NCI-H187 treated with DMSO at 0.1 percent for 48 hours (cell line): Measurements from ENCODE around the gene PFKL.

ENCODE experiments used
- DNase-seq: peaks from one replicate; lab custom pipeline; 2025; lab: John Stamatoyannopoulos, UW

PFKL gene

DNA sequence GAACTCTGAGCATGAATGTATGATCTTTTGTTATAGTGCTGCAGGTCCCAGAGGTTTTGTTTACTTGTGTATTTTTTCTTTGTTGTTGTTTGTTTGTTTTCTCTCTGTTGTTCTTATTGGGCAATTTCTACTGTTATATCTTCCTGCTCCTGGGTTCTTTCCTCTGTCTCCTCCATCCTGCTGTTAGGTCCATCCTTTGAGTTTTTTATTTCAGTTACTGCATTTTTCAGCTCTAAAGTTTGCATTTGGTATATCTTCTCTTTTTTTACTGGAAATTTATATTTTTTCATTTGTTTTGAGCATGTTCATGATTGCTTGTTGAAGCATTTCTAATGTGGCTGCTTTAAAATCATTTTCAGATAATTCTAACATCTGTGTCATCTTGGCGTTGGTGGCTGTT, 63.4 kb downstream of the PFKL start:
- DNase-seq, result no peak

DNA sequence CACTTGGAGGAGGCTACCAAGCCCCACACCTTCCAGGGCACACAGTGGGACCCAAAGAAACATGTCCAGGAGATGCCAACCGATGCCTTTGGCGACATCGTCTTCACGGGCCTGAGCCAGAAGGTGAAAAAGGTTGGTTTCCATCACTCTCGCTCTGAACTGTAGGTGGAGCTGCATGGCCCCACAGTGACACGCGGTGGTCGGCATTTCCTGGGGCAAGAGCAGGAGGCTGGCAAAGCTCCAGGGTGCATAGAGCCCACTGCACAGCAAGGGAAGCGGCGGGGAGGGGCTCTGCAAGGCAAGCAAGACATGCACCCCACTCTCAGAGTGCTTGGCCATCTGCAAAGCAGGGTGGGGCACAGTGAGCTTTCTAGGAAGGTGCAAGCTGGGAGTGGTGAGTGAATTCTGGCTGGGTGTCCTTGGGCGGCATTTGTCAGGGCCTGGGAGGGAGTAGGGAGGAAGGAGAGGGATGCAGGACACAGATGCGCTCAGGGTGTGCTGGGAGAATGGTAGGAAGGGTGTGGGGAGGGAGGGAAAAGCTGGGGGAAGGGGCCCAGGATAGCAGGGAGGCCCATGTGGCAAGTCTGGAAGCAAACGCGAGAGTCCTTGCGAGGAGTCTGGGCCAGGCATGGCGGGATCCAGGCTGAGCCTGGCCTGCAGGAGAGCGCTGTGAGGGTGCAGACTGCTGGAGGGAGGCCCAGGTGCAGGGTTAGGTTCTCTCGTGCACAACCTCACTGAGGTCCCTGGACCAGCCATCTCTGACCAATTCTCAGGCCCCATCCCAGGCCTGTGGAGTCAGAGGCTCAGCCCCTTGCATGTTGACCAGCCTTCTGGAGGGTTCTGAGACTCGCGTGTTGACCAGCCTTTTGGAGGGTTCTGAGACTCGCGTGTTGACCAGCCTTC, 64.5 kb downstream of the PFKL start:
- DNase-seq, result no peak

DNA sequence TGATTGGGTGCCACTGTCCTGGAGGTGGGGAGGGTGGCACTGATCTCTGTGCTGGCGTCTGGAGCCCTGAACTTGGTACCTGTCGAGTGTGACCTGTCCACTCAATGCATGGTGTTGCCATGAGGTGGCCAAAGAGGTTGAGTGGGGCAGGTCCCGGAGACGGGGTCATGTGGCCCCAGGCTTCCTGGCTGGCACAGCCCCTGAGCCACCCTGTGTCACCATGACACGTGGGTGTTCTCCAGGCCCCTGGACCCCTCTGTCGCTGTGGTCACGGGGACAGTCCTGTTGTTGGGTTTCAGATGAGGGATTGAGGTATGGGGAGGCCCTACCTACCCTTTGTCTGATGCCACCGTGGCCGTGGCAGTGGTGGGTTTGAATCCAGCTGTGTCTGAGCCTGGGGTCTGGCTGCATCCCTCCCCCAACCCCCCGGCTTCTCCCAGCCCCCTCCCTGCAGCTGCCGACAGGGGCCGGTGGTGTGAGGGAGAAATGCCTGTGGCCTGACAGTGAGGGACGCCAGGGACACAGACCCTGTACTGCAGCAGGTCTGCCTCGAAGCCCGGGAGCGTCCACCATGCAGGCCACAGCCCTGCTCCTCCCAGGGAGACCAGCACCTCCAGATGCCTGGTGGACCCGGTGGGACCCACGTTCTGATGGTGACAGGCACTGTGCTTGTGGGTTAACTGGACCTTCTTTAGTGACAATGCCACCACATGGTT, 65.6 kb downstream of the PFKL start:
- DNase-seq, result no peak

DNA sequence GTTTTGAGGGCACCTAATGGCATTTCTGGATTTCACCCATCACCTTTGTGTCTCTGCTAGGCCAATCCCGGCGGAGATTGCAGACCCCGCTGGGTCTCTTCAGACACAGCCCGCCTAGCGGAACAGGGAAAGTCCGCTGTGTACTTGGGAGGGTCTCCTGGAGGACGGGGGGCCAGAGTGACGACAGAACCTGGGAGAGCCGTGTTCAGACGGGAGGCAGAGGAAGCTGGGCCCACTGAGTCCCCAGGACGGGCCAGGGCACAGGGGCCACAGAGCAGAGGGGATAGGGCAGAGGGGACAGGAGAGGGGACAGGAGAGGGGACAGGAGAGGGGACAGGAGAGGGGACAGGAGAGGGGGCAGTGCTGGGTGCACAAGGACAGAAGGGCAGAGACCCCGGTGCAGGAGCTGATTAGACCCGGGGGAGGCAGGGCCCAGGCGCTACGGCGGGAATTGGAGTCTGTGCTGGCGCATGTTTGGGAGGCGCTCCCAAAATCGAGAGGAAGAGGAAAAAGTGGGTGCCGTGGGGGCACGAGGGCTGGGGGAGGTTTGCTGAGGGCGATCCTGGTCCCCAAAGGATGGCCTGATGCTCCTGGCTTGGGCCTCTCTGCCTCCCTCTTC, 66.2 kb downstream of the PFKL start:
- DNase-seq, result no peak

DNA sequence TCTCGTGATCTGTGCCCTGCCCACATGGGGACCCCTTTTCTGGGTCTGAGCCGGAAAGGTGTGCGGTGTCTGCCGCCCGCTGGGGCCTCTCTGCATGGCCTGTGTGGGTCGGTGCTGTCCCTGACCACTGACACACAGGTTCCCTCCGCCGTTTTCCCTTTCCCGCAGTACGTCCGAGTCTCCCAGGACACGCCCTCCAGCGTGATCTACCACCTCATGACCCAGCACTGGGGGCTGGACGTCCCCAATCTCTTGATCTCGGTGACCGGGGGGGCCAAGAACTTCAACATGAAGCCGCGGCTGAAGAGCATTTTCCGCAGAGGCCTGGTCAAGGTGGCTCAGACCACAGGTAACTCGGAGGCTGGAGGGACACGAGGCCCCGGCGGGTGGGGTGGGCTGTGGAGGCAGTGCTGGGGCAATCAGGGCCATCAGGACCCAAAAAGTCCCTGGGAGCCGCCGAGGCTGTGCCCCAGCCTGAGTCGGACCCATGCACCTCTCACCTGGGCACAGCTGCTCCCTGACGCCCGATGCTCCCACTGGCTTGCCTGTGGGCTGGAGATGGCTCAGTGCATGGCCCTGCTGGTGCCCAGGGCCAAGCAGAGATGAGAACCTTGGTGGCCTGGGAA, 66.8 kb downstream of the PFKL start:
- no peak for DNase-seq

DNA sequence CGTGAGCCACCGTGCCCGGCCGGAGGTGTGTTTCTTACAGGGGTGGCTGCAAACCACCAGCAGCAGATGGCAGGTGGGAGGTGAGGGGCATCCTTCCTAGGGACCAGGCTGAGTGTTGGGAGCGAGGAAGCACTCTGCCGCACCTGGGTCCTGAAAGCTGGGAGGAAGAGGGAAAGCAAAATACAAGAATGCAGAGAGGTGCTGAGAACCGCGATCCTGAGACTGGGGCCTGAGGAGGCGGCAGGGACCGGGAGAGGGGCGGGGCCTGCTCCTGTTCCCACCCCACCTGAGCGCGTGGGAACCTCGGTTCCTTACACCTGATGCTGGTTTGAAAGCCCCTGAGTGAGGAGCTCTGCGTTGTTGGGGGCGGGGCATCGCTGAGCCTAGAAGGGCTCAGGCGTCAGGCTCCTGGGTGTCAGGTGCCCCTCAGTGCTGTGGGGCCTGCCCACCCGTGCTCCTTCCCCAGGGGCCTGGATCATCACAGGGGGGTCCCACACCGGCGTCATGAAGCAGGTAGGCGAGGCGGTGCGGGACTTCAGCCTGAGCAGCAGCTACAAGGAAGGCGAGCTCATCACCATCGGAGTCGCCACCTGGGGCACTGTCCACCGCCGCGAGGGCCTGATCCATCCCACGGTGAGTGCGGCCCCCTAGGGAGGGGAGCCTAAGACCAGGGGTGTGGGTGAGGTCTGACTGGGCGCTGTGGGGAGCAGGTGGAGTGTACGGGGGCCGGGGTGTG, 69.0 kb downstream of the PFKL start:
- no peak for DNase-seq

DNA sequence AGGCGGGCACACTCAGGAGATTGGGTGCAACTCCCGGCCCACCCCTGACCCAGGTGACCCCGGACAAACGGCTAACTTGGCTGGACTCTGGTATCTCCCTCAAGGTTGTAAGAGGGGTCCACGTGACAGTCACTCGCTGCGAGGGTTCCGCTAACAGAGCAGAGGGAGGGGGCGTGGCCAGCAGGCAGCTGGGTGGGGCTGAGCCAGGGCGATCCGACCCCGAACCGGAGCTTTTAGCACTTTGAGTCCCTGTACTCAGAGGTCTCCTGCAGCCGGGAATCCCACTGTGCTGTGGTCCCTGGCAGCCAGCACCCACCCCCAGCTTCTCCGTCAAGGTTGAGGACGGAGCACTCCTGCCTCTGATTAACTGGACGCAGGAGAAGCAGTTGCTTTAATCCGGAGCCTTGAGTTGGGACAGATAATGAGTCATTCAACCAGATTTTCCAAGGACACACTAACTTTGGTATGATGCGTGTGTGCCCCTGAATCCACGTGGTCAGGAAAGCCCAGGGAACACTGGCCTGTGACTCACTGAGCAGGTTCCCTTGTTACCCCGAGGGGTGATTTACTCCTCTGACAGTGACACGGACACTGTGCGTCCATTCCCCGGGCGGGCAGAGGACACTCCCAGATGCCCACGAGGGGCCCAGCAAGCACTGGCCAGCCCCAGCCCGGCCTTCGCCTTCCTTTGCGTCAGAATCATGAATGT, 70.3 kb downstream of the PFKL start:
- no peak for DNase-seq

DNA sequence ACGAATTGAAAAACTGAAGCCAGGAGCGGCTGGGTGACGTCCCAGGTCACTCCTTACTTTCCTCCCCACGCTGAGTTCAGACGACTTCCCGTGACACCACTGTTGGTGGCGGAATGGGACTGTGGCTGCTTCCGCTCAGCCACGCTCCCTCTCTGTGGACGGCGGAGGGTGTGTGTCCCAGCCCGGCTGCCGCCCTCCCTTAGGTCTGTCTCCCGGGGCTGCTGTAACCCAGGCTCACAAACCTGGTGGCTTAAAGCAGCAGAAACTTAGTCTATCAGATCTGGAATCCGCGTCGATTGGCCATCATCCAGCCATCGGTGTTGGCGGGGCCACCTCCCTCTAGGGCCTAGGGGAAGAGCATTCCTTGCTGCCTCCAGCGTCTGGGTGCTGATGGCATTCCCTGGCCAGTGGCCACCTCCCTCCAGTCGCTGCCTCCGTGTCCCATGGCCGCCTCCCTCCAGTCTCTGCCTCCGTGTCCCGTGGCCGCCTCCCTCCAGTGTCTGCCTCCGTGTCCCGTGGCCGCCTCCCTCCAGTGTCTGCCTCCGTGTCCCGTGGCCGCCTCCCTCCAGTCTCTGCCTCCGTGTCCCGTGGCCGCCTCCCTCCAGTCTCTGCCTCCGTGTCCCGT, 71.0 kb downstream of the PFKL start:
- DNase-seq, result no peak

DNA sequence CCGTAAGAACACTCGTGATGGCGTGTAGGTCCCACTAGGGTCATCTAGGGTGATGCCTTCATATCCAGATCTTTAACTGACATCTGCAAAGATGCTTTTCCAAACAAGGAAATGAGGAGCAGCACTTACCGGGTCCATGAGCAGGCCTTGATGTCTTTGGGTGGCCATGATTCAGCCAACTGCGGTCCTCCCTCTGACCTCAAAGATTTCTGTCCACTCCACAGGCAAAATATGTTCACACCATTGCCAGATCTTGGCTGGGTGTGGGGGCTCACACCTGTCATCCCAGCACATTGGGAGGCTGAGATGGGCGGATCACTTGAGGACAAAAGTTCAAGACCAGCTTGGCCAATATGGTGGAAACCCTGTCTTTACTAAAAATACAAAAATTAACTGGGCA, 71.7 kb downstream of the PFKL start:
- DNase-seq, result no peak

DNA sequence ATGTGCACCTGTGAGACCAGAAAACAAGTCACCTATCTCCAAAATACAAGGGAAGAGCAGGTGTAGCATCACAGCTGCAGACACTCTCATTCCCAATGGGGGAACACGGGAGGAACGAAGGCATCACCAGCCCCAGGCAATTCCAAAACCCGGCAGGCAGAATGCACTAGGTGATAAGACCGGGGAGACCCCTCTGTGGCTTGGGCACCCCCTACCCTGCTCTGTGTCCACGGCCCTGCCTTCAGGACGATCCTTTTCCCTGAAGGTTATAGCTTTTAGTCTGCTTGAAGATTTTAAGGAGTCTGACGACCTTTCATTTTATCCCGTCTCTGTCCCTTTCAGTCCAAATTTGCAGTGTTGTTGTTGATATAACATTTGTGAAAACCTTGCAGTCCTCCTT, 72.8 kb downstream of the PFKL start:
- no peak for DNase-seq

DNA sequence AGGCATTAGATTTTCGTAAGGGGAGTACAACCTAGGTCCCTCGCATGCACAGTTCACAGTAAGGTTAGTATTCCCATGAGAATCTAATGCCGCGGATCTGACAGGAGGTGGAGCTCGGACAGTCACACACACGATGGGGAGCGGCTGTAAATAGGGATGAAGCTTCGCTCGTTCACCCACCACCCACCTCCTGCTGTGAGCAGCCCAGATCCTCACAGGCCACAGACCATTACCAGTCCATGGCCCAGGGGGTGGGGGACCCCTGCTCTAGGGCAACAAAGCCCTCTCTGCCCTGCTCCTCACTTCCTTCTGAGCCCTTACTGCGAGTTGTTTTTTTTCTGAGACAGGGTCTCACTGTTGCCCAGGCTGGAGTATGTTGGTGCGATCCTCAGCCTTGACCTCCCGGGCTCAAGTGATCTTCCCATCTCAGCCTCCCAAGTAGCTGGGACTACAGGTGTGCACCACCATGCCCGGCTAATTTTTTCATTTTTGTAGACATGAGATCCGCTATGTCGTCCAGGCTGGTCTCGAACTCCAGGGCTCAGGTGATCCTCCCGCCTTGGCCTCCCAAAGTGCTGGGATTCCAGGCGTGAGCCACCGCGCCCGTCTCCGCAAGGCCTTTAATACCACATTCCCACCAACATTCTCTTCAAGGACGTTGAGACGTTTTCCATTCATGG, 74.9 kb downstream of the PFKL start:
- no peak for DNase-seq

DNA sequence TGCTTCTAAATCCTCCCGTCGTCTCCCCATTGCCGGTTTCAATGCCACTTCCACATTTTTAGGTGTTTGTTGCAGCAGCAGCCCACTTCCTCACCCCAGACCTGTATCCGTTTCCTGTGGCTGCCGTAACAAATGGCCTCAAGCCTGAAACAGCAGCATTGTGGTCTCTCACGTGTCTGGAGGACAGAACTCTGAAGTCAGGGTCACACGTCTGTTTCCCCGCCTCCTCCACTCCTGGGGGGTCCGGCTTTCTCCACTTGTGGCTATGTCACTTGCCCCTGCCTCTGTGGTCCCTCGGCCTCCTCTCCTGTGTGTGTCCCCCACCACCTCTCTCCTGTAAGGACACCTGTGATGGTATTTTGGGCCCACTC, 75.4 kb downstream of the PFKL start:
- no peak for DNase-seq

DNA sequence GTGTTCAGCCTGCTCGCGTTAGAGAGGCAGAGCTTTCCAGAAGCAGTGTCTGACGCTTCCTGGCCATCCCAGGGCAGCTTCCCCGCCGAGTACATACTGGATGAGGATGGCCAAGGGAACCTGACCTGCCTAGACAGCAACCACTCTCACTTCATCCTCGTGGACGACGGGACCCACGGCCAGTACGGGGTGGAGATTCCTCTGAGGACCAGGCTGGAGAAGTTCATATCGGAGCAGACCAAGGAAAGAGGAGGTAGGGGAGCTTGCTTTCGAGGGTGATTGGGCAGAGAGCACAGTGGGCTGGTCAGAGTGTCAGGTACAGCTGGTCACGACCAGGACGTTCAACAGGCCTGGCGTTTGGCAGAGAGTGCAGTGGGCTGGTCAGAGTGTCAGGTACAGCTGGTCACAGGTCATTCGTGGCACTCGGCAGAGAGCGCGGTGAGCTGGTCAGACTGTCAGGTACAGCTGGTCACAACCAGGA, 75.9 kb downstream of the PFKL start:
- DNase-seq, result no peak

DNA sequence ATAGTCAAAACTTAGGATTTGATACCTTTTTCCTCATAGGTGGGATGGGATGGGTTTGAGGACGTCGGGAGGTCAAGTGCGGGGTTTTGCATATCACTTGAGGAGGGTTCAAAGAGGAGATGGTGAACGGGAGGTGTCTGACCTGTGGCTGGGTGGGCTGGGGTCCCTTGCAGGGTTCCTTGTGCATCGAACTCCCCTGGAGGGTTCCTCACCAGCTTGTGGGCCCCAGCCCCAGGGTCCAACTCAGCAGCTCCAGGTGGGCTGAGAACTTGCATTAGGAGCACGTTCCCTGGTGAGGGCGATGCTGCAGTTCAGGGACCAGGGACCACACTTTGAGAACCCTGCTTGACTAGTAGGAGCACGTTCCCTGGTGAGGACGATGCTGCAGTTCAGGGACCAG, 76.8 kb downstream of the PFKL start:
- no peak for DNase-seq
